HEK293T (cell line): Measurements from ENCODE around the gene ITGB3.
A peak's percentile ranks its signal among the peaks of the same experiment; 100 is the strongest.

Source experiments
- CTCF ChIA-PET: fragments of 350-600 bp; formaldehyde crosslinking; extraction: SDS; loops from one replicate; lab custom pipeline; 2021; ENCODE audit warnings: antibody characterized with exemption, inconsistent platforms; lab: Yijun Ruan, JAX
- POLR2A ChIA-PET: fragments of 350-600 bp; formaldehyde crosslinking; extraction: SDS; loops from one replicate; lab custom pipeline; 2020; ENCODE audit warnings: antibody characterized with exemption, inconsistent platforms; lab: Yijun Ruan, JAX
- DNase-seq: peaks from one replicate; pipeline ENCODE4 v3.0.0; 2012; ENCODE audit warnings: mixed read lengths; ENCODE audit errors: extremely low spot score
- ARNT ChIP-seq: fragments of 450-650 bp; IDR thresholded peaks from 2 replicates; pipeline ENCODE4 v1.6.1; 2017; ENCODE audit warnings: mild to moderate bottlenecking
- BHLHE40 ChIP-seq: fragments of 450-650 bp; IDR thresholded peaks from 2 replicates; pipeline ENCODE4 v1.6.1; 2016; ENCODE audit warnings: mild to moderate bottlenecking, moderate library complexity, borderline replicate concordance
- CTBP1 ChIP-seq: fragments of 450-650 bp; IDR thresholded peaks from 2 replicates; pipeline ENCODE4 v1.6.1; 2016; ENCODE audit warnings: borderline replicate concordance
- ELF4 ChIP-seq: fragments of 450-650 bp; IDR thresholded peaks from 2 replicates; pipeline ENCODE4 v1.6.1; 2017; ENCODE audit warnings: antibody characterized with exemption
- FOXA1 ChIP-seq: fragments of 450-650 bp; IDR thresholded peaks from 2 replicates; pipeline ENCODE4 v1.6.1; 2016; ENCODE audit warnings: mild to moderate bottlenecking
- FOXK2 ChIP-seq: fragments of 450-650 bp; IDR thresholded peaks from 2 replicates; pipeline ENCODE4 v1.6.1; 2016; ENCODE audit warnings: mild to moderate bottlenecking
- FOXM1 ChIP-seq: fragments of 450-650 bp; IDR thresholded peaks from 2 replicates; pipeline ENCODE4 v1.6.1; 2017; ENCODE audit warnings: mild to moderate bottlenecking, borderline replicate concordance
- HDGF ChIP-seq: fragments of 450-650 bp; IDR thresholded peaks from 2 replicates; pipeline ENCODE4 v1.6.1; 2017; ENCODE audit warnings: antibody characterized with exemption, borderline replicate concordance
- L3MBTL2 ChIP-seq: fragments of 450-650 bp; conservative IDR thresholded peaks from 2 replicates; pipeline ENCODE4 v1.6.1; 2016; ENCODE audit warnings: mild to moderate bottlenecking
- LEF1 ChIP-seq: fragments of 450-650 bp; IDR thresholded peaks from 2 replicates; pipeline ENCODE4 v1.6.1; 2017; ENCODE audit warnings: mild to moderate bottlenecking, borderline replicate concordance
- NFRKB ChIP-seq: fragments of 450-650 bp; IDR thresholded peaks from 2 replicates; pipeline ENCODE4 v1.6.1; 2016; ENCODE audit warnings: mild to moderate bottlenecking, moderate library complexity
- SP1 ChIP-seq: fragments of 450-650 bp; IDR thresholded peaks from 2 replicates; pipeline ENCODE4 v1.6.1; 2017
- SUZ12 ChIP-seq: fragments of 450-650 bp; IDR thresholded peaks from 2 replicates; pipeline ENCODE4 v1.6.1; 2016; ENCODE audit warnings: mild to moderate bottlenecking
- TARDBP ChIP-seq: fragments of 450-650 bp; IDR thresholded peaks from 2 replicates; pipeline ENCODE4 v1.6.1; 2016
- ZNF384 ChIP-seq: fragments of 450-650 bp; IDR thresholded peaks from 2 replicates; pipeline ENCODE4 v1.6.1; 2016
- TF ChIP-seq, protein P1 (sequence below): fragments of 450-650 bp; IDR thresholded peaks from 2 replicates; pipeline ENCODE4 v1.6.1; 2016

Gene ITGB3

GRCh38 chr17:47304186-47304585, 50.6 kb downstream of the ITGB3 start:
- TF ChIP-seq SP1 (no peak), FOXK2 (no peak), TARDBP (no peak), CTBP1 (no peak), BHLHE40 (no peak), HDGF (no peak), ZNF384 (no peak), LEF1 (no peak)
- ChIA-PET CTCF (no interaction called here), POLR2A (no interaction called here)
- DNase-seq, result no peak

- TF ChIP-seq, protein P1, sequence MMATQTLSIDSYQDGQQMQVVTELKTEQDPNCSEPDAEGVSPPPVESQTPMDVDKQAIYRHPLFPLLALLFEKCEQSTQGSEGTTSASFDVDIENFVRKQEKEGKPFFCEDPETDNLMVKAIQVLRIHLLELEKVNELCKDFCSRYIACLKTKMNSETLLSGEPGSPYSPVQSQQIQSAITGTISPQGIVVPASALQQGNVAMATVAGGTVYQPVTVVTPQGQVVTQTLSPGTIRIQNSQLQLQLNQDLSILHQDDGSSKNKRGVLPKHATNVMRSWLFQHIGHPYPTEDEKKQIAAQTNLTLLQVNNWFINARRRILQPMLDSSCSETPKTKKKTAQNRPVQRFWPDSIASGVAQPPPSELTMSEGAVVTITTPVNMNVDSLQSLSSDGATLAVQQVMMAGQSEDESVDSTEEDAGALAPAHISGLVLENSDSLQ, result no peak
- TF ChIP-seq FOXK2 (no peak), FOXM1 (no peak), FOXA1 (no peak), SUZ12 (no peak), NFRKB (no peak), TARDBP (no peak), L3MBTL2 (no peak), HDGF (no peak), CTBP1 (no peak), LEF1 (no peak), BHLHE40 (no peak), ELF4 (no peak), SP1 (no peak), ARNT (no peak), ZNF384 (no peak)
- ChIA-PET POLR2A (no interaction called here), CTCF (interaction anchor here (0.6 kb wide), 2 partner anchors 33 to 945 kb away, joined by 3 to 4 read pairs; no protein-coding TSS in a partner anchor)
- no peak for DNase-seq
Observed at GRCh38 chr17:47305302-47305923, 51.8 kb downstream of the ITGB3 start.

DNA sequence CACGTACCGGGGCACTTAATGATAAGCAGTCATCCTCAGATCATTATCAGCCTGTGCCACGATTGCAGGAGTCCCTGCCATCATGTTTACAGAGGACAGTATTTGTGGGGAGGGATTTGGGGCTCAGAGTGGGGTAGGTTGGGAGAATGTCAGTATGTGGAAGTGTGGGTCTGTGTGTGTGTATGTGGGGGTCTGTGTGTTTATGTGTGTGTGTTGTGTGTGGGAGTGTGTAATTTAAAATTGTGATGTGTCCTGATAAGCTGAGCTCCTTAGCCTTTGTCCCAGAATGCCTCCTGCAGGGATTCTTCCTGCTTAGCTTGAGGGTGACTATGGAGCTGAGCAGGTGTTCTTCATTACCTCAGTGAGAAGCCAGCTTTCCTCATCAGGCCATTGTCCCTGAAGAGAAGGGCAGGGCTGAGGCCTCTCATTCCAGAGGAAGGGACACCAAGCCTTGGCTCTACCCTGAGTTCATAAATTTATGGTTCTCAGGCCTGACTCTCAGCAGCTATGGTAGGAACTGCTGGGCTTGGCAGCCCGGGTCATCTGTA, 56.6 kb downstream of the ITGB3 start:
- DNase-seq, result no peak
- CTCF ChIA-PET, result no interaction called here
- POLR2A ChIA-PET, result interaction anchor here (1.1 kb wide), 1 partner anchor 14 kb away, joined by 3 read pairs; the partner anchor contains the start of gene EFCAB13

DNA sequence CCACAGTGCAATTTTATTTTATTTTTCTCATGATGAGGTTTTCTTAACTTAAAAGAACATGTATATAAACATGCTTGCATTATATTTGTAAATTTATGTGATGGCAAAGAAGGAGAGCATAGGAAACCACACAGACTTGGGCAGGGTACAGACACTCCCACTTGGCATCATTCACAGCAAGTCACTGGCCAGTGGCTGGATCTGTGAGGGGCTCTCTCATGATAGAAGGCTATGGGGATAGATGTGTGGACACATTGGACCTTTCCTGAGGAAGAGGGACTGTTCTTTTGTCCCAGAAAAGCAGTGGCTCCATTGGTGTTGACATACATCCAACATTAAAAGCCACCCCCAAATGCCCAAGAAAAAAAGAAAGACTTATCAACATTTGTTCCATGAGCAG, 57.8 kb downstream of the ITGB3 start:
- POLR2A ChIA-PET, result interaction anchor here (1.1 kb wide), 1 partner anchor 13 kb away, joined by 3 read pairs; the partner anchor contains the start of gene EFCAB13
- no peak for DNase-seq
- CTCF ChIA-PET, result no interaction called here
- TF ChIP-seq ELF4 (no peak), BHLHE40 (no peak), FOXM1 (no peak)

More for the DNA sequence above, 56.6 kb downstream of the ITGB3 start:
- TF ChIP-seq, protein P1, result no peak
- TF ChIP-seq ZNF384 (no peak), TARDBP (no peak), LEF1 (no peak), L3MBTL2 (no peak), SUZ12 (no peak), ARNT (no peak)

DNA sequence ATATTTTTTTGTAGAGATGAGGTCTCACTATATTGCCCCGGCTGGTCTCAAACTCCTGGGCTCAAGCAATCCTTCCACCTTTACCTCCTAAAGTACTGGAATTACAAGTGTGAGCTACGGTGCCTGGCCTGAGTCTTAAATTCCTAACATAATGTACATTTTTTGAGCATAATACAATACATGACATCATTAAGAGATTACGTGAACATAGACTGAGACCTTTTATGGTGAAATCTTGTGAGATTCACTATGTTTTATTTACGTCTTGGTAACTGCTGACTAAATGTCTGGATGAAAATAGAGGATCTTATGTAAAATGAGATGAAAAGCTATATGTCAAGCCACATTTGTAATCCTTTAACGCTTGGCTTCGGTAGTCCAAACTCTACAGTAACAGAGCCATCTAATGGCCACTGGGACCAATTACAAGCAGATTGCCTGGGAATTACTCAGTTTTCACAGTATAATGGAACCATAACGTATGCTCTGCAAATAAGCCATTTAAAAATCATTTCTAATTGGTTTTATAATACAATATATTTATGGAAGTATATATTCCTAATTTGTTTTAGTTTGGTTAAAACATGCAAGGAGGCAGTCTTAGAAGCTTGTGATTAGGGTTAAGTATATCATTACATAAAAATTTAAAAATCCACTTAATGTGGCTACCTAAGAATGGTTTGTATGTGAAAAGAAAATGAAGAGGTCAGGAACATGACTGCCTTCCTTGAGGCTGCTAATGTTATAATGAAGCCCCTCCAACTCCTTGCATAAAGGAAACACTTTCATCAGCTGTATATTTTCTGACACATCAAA, 62.0 kb downstream of the ITGB3 start:
- TF ChIP-seq NFRKB (no peak), L3MBTL2 (no peak), ARNT (no peak), FOXA1 (no peak), TARDBP (no peak), HDGF (no peak), ZNF384 (no peak)
- POLR2A ChIA-PET, result no interaction called here
- DNase-seq, result peak; percentile 70
- CTCF ChIA-PET, result interaction anchor here (0.6 to 2.1 kb wide), 9 partner anchors 10 to 505 kb away, joined by 3 to 18 read pairs (median 4); partner anchors contain the start of gene MYL4

DNA sequence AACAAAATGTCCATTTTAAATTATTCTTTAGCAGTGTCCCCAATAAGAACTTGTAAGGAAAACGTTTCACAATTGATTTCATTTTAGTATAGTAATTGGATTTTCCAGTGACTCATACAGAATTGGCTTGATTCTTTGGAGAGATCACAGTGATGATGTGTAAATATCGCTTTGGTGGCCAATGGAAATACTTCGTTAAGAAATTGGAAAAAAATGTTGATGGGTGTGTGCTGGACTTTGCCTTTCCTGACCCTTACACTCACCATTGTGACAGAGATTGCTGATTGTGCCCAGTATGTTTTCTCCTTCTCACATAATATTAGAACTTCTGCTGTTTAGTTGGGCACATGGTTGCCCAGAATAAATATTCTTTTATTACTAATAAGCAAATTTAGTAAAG, 62.7 kb downstream of the ITGB3 start:
- CTCF ChIA-PET, result interaction anchor here (0.6 to 2.1 kb wide), 5 partner anchors 13 to 86 kb away, joined by 4 to 18 read pairs (median 5); no protein-coding TSS in a partner anchor
- TF ChIP-seq, protein P1, result no peak
- no peak for TF ChIP-seq CTBP1
- no peak for DNase-seq
- POLR2A ChIA-PET, result no interaction called here
